HCT116 (cell line): Measurements from ENCODE around the gene ENPP3.

Source experiments
- CEBPB ChIP-seq: IDR thresholded peaks from 2 replicates; pipeline ENCODE4 v1.6.1; 2012; ENCODE audit warnings: low read depth
- EZH2 ChIP-seq: fragments of 200-600 bp; sonication (generic); IDR thresholded peaks from 2 replicates; pipeline ENCODE4 v1.6.1; 2017; ENCODE audit warnings: antibody characterized with exemption, mixed run types
- ZNF274 ChIP-seq: fragments of 200-500 bp; sonication (Bioruptor generic); IDR thresholded peaks from 2 replicates; pipeline ENCODE4 v1.6.1; 2014; ENCODE audit warnings: mild to moderate bottlenecking, low read depth, low read length, inconsistent platforms
- TF ChIP-seq, protein P1 (sequence below), 3 experiments: fragments of 200-600 bp in 1 of 3; sonication (generic) in 1 of 3; IDR thresholded peaks in 2 of 3; conservative IDR thresholded peaks in 1 of 3; 2 replicates each; pipeline ENCODE4 v1.5.1; 2012 to 2017; ENCODE audit warnings: low read depth in 2 of 3, low read length in 2 of 3, antibody characterized with exemption in 1 of 3, borderline replicate concordance in 1 of 3, control low read depth in 1 of 3, mild to moderate bottlenecking in 1 of 3, mixed read lengths in 1 of 3, mixed run types in 1 of 3, moderate library complexity in 1 of 3; ENCODE audit not compliant: insufficient read depth in 1 of 3
- TF ChIP-seq, protein P2 (sequence below): IDR thresholded peaks from 2 replicates; pipeline ENCODE4 v1.6.1; 2012; ENCODE audit warnings: low read depth

DNA sequence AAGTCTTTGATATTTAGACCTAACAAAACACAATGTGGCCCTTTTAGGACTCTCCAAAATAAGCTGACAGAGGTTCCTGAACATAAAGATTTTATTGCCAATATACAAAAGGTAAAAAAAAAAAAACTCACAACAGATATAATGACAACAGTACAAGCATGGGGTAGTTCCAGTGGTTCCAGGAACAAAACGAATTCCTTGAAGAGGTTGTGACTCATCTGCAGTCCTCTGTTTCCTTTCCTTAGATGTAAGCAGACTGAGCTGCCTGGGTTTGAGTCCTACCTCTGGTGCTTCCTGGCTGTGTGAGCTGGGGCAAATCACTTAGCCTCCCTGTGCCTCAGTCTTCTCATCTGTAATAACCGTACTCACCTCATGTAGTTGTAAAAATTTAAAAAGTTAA is 87.0 kb downstream of the ENPP3 start:
- no peak for TF ChIP-seq CEBPB
- no peak for TF ChIP-seq ZNF274
- TF ChIP-seq, protein P1, sequence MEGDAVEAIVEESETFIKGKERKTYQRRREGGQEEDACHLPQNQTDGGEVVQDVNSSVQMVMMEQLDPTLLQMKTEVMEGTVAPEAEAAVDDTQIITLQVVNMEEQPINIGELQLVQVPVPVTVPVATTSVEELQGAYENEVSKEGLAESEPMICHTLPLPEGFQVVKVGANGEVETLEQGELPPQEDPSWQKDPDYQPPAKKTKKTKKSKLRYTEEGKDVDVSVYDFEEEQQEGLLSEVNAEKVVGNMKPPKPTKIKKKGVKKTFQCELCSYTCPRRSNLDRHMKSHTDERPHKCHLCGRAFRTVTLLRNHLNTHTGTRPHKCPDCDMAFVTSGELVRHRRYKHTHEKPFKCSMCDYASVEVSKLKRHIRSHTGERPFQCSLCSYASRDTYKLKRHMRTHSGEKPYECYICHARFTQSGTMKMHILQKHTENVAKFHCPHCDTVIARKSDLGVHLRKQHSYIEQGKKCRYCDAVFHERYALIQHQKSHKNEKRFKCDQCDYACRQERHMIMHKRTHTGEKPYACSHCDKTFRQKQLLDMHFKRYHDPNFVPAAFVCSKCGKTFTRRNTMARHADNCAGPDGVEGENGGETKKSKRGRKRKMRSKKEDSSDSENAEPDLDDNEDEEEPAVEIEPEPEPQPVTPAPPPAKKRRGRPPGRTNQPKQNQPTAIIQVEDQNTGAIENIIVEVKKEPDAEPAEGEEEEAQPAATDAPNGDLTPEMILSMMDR (IDR thresholded peaks at IDR 0.05 in 2 of 3, conservative IDR thresholded peaks at IDR 0.05 in 1 of 3; ENCODE audit: borderline replicate concordance in 1 of 3, insufficient read depth in 1 of 3, low read depth in 2 of 3, low read length in 2 of 3) = no peak
- no peak for TF ChIP-seq EZH2
- TF ChIP-seq, protein P2, sequence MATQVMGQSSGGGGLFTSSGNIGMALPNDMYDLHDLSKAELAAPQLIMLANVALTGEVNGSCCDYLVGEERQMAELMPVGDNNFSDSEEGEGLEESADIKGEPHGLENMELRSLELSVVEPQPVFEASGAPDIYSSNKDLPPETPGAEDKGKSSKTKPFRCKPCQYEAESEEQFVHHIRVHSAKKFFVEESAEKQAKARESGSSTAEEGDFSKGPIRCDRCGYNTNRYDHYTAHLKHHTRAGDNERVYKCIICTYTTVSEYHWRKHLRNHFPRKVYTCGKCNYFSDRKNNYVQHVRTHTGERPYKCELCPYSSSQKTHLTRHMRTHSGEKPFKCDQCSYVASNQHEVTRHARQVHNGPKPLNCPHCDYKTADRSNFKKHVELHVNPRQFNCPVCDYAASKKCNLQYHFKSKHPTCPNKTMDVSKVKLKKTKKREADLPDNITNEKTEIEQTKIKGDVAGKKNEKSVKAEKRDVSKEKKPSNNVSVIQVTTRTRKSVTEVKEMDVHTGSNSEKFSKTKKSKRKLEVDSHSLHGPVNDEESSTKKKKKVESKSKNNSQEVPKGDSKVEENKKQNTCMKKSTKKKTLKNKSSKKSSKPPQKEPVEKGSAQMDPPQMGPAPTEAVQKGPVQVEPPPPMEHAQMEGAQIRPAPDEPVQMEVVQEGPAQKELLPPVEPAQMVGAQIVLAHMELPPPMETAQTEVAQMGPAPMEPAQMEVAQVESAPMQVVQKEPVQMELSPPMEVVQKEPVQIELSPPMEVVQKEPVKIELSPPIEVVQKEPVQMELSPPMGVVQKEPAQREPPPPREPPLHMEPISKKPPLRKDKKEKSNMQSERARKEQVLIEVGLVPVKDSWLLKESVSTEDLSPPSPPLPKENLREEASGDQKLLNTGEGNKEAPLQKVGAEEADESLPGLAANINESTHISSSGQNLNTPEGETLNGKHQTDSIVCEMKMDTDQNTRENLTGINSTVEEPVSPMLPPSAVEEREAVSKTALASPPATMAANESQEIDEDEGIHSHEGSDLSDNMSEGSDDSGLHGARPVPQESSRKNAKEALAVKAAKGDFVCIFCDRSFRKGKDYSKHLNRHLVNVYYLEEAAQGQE = no peak
